Kidney epithelial cell (primary cell): ENCODE results near the gene THAP7. TPM values are rescaled to one million over a fixed set of nuclear protein-coding genes. Genes with fewer than 3 reads are reported as not detected.
"Not testable (repeated sequence)": the region's sequence is repeated elsewhere in the genome, so short reads cannot be mapped to it uniquely, and the experiment has no call there.

ENCODE experiments used
- DNase-seq: peaks from one replicate; pipeline ENCODE4 v3.0.0-alpha.2; 2010; ENCODE audit warnings: low read depth
- H3K27me3 ChIP-seq: 2 replicates; pipeline ENCODE4 v1.6.0; 2011; ENCODE audit warnings: low read length; ENCODE audit not compliant: control insufficient read depth, insufficient read depth
- H3K36me3 ChIP-seq: 2 replicates; pipeline ENCODE4 v1.5.1; 2011; ENCODE audit warnings: low read length; ENCODE audit not compliant: control insufficient read depth, insufficient read depth
- H3K4me3 ChIP-seq: 2 replicates; pipeline ENCODE4 v1.5.1; 2011; ENCODE audit warnings: low read depth, mild to moderate bottlenecking, control low read depth, low read length
- total RNA-seq: library from RNA; depleted of rRNA; stranded (reverse); fragments of >200 nt; gene quantifications from 2 replicates; pipeline ENCODE4 v1.2.3, GENCODE V29; 2015
- TF ChIP-seq, protein P1 (sequence below): IDR thresholded peaks from 2 replicates; pipeline ENCODE4 v1.5.1; 2011; ENCODE audit warnings: mild to moderate bottlenecking, moderate library complexity, low read length, control low read depth, inconsistent platforms; ENCODE audit not compliant: insufficient read depth, poor library complexity, severe bottlenecking

Gene THAP7
- total RNA-seq, 1 donor from 2014 or later = 37.9 TPM

- Histone ChIP-seq H3K27me3 (no peaks in the 10 kb centered on the region), H3K4me3 (peak overlapping the region; percentile 41), H3K36me3 (no peaks in the 10 kb centered on the region)
- TF ChIP-seq, protein P1, sequence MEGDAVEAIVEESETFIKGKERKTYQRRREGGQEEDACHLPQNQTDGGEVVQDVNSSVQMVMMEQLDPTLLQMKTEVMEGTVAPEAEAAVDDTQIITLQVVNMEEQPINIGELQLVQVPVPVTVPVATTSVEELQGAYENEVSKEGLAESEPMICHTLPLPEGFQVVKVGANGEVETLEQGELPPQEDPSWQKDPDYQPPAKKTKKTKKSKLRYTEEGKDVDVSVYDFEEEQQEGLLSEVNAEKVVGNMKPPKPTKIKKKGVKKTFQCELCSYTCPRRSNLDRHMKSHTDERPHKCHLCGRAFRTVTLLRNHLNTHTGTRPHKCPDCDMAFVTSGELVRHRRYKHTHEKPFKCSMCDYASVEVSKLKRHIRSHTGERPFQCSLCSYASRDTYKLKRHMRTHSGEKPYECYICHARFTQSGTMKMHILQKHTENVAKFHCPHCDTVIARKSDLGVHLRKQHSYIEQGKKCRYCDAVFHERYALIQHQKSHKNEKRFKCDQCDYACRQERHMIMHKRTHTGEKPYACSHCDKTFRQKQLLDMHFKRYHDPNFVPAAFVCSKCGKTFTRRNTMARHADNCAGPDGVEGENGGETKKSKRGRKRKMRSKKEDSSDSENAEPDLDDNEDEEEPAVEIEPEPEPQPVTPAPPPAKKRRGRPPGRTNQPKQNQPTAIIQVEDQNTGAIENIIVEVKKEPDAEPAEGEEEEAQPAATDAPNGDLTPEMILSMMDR = no peak
- DNase-seq = peak; percentile 73
These were observed 12.3 kb upstream of the THAP7 start for GRCh38 chr22:21014202-21014725.

DNA sequence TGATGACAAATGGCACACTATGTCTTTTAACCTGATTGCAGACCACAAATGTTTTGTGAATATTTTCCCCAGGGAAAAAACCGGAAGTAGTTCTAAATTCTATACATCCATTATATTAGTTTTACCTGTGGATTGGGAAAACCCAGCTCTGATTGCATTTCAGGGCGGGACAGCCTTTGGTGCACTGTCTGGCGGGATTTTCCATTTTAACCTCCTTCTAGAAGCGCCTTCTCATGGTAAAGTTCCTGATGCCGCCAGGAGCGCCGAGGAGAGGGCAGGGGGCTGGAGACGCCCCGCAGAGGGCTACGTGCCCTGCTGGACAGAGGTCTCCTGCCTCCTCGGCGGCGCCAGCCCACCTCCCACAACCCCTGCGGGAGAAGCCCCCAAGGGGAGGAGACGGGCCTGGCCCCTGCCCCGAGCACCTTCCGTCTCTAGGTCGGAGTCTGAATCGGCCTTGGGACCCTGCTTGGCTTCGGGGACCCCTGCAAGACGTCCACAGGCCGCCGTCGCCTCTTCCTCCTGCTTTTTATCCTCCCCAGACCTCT is 11.8 kb upstream of the THAP7 start:
- DNase-seq = no peak
- no peaks in the 10 kb centered on the region for H3K36me3 ChIP-seq
- peak overlapping the region; percentile 41 for H3K4me3 ChIP-seq
- no peaks in the 10 kb centered on the region for H3K27me3 ChIP-seq
- TF ChIP-seq, protein P1 = no peak

DNA sequence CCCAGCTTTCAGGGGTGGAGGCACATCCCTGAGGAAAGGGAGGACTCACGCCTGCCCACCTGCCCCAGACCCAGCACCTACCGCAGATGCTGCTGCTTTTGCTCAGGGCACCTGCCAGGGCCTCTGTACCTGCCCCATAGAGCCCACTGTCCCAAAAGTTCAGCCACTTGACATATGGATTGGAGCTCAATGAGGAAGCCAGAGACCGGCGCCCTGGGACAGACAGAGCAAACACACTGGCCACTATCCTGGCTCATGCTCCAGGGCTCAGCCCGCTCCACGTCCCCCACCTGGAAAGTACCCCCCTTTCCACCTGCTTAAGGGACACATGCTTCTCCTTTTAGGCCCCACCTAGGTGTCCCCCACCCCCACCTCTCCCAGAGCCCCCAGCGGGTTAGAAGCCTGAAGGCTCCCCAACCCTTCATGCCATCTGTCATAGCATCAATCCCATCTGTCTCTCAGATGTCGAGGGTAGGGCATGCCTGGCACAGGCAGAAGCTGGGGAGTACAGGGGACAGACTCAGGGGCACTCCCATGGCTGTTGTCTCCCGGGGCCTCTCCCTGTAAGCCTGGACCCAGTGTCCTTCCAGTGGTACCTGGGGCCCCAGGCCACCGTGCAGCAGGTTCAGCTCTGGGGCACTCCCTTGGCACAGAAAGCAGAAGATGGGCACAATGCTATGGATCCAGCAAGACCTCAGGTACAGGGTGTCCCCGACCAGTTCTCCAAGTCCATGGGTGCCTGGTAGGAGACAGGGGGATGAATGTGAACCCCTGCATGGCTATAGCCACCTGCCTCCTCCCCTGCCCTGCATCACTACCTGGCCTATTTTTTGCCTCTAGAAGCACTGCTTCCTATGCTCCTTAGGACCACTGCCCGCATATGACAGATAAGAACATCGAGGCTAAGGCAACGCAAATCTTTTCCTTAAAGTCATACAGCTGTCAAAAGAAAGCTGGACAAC is 10.8 kb upstream of the THAP7 start:
- Histone ChIP-seq H3K4me3 (no peak overlapping the region), H3K27me3 (no peaks in the 10 kb centered on the region), H3K36me3 (no peaks in the 10 kb centered on the region)
- TF ChIP-seq, protein P1 = no peak
- no peak for DNase-seq

- Histone ChIP-seq H3K36me3 (no peaks in the 10 kb centered on the region), H3K4me3 (no peak overlapping the region), H3K27me3 (no peaks in the 10 kb centered on the region)
- TF ChIP-seq, protein P1 = no peak
- no peak for DNase-seq
These were observed 8.7 kb upstream of the THAP7 start for GRCh38 chr22:21010426-21011113.

DNA sequence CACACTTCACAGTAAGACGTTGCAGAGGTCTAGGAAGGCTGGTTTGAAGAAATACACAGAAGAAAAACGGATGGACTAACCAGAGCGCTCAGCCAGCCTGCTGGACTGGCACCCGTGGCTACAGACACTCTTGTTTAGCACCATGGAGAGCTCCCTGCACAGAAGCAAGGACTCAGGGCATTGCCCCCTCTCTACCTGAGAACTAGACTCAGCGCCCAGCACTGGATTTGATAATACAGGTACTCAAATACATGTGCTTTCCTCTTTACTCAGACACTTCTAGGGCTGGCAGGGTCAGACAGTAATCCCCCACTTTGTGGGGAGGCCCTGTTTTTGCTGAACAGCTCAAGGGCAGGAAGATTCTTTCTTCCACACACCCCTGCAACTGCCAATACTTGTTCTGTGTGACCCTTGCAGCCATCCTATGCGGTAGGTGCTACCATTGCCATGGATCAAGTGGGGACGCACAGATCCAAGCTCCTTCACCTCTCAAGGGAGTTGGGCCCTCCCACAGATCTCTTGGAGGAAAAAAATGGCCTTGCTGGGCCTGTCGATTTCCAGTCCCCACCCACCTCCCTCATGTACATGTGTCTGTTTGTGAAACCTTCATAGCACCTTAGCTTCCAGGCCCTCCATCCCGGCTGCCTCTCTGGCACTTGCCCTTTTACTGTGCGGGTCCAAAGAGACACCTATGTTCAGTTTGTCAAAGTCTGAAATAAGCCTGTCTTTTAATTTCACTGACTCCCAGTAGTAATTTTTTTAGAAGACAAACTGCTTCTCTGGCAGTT is 7.9 kb upstream of the THAP7 start:
- no peaks in the 10 kb centered on the region for H3K36me3 ChIP-seq
- no peak overlapping the region for H3K4me3 ChIP-seq
- TF ChIP-seq, protein P1 = no peak
- peak; percentile 25 for DNase-seq
- no peaks in the 10 kb centered on the region for H3K27me3 ChIP-seq

DNA sequence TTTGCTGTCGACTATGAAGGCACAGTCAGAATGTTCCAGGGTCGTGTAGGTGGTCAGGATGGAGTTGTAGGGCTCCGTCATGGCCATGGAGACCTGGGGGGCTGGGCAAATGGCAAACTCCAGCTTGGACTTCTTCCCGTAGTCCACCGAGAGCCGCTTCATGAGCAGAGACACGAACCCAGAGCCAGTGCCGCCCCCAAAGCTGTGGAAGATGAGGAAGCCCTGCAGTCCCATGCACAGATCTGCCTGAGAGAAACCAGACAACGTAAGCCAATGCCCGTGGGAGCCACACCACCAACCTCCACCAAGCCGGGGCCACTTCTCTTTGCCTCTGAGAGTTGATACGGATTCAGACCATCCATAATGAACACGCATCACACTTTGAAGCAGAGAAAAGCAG is 7.3 kb upstream of the THAP7 start:
- not testable (repeated sequence) for DNase-seq

More for the DNA sequence above, 7.3 kb upstream of the THAP7 start:
- H3K4me3 ChIP-seq, H3K36me3 ChIP-seq, H3K27me3 ChIP-seq: not testable (repeated sequence)
